Astrocyte (in vitro differentiated cells and primary cell): ENCODE data around the gene LMNA.

Experiments
- CTCF ChIP-seq: IDR thresholded peaks from 2 replicates; pipeline ENCODE4 v1.5.1; 2011; ENCODE audit warnings: low read depth, mild to moderate bottlenecking, inconsistent platforms, low read length, moderate library complexity; ENCODE audit not compliant: insufficient read depth
- EZH2 ChIP-seq: IDR thresholded peaks from 2 replicates; pipeline ENCODE4 v1.6.1; 2012; ENCODE audit warnings: mild to moderate bottlenecking, low read length, inconsistent platforms; ENCODE audit not compliant: insufficient read depth

GRCh38 chr1:156163712-156164111 is 49.2 kb downstream of the LMNA start:
- TF ChIP-seq CTCF (no peak), EZH2 (no peak)
